Keratinocyte (primary cell): ENCODE data around the gene SPTBN2. TPM values are rescaled to one million over a fixed set of nuclear protein-coding genes. Genes with fewer than 3 reads are reported as not detected.

ENCODE experiments used
- DNase-seq: peaks from one replicate; pipeline ENCODE4 v3.0.0-alpha.2; 2011; ENCODE audit warnings: low read depth, missing footprints, low spot score
- FAIRE-seq: peaks from 2 replicates; lab custom pipeline; 2011; peaks lifted over from hg19 to GRCh38; lab: Jason Lieb, UNC
- H2AFZ ChIP-seq: 2 replicates; pipeline ENCODE4 v1.6.0; 2012; ENCODE audit warnings: low read length, control low read depth, inconsistent platforms; ENCODE audit not compliant: control insufficient read depth
- H3K27ac ChIP-seq: 2 replicates; pipeline ENCODE4 v1.5.1; 2011; ENCODE audit warnings: low read length; ENCODE audit not compliant: control insufficient read depth, insufficient read depth
- H3K27me3 ChIP-seq: 3 replicates; pipeline ENCODE4 v1.6.0; 2011; ENCODE audit warnings: low read length; ENCODE audit not compliant: control insufficient read depth, insufficient read depth; ENCODE audit errors: extremely low read depth
- H3K36me3 ChIP-seq, 2 experiments: 2 replicates in 1 of 2; 3 replicates in 1 of 2; pipeline ENCODE4 v1.5.1; 2011; ENCODE audit warnings: low read length in 2 of 2, mild to moderate bottlenecking in 1 of 2; ENCODE audit not compliant: control insufficient read depth in 2 of 2, insufficient read depth in 2 of 2; ENCODE audit errors: extremely low read depth in 1 of 2
- H3K4me1 ChIP-seq: 3 replicates; pipeline ENCODE4 v1.5.1; 2011; ENCODE audit warnings: low read length; ENCODE audit not compliant: control insufficient read depth, insufficient read depth; ENCODE audit errors: extremely low read depth
- H3K4me2 ChIP-seq: 3 replicates; pipeline ENCODE4 v1.6.0; 2011; ENCODE audit warnings: low read depth, low read length; ENCODE audit not compliant: control insufficient read depth, insufficient read depth; ENCODE audit errors: extremely low read depth
- H3K4me3 ChIP-seq, 3 experiments: fragments of 200-600 bp in 1 of 3; sonication (generic) in 1 of 3; 2 replicates in 2 of 3; 3 replicates in 1 of 3; pipeline ENCODE4 v1.5.1; 2011 to 2016; ENCODE audit warnings: low read length in 3 of 3, mild to moderate bottlenecking in 3 of 3, control low read depth in 2 of 3, inconsistent platforms in 1 of 3, low read depth in 1 of 3, mixed read lengths in 1 of 3, mixed run types in 1 of 3, moderate library complexity in 1 of 3; ENCODE audit not compliant: control insufficient read depth in 2 of 3, insufficient read depth in 2 of 3; ENCODE audit errors: extremely low read depth in 1 of 3
- H3K79me2 ChIP-seq: 2 replicates; pipeline ENCODE4 v1.6.0; 2012; ENCODE audit warnings: low read length; ENCODE audit not compliant: control insufficient read depth, insufficient read depth
- H3K9ac ChIP-seq: 3 replicates; pipeline ENCODE4 v1.6.0; 2011; ENCODE audit warnings: low read length; ENCODE audit not compliant: control insufficient read depth, insufficient read depth; ENCODE audit errors: extremely low read depth
- H3K9me1 ChIP-seq: 3 replicates; pipeline ENCODE4 v1.6.0; 2011; ENCODE audit warnings: low read length; ENCODE audit not compliant: control insufficient read depth, insufficient read depth; ENCODE audit errors: extremely low read depth
- H3K9me3 ChIP-seq: 2 replicates; pipeline ENCODE4 v1.5.1; 2012; ENCODE audit warnings: low read depth, low read length; ENCODE audit not compliant: control insufficient read depth
- H4K20me1 ChIP-seq: 3 replicates; pipeline ENCODE4 v1.6.0; 2011; ENCODE audit warnings: low read length; ENCODE audit not compliant: control insufficient read depth, insufficient read depth; ENCODE audit errors: extremely low read depth
- CTCF ChIP-seq, 3 experiments: IDR thresholded peaks in 1 of 3; conservative IDR thresholded peaks in 1 of 3; optimal IDR thresholded peaks in 1 of 3; 2 replicates in 2 of 3; 3 replicates in 1 of 3; pipeline versions ENCODE3 to v1.5.1; 2011; ENCODE audit warnings: low read length in 3 of 3, mild to moderate bottlenecking in 3 of 3, moderate library complexity in 2 of 3, control low read depth in 1 of 3, inconsistent platforms in 1 of 3; ENCODE audit not compliant: insufficient read depth in 2 of 3; ENCODE audit errors: extremely low read depth in 1 of 3
- EZH2 ChIP-seq: IDR thresholded peaks from one replicate; pipeline ENCODE4 v1.6.1; 2012; ENCODE audit warnings: inconsistent platforms, mild to moderate bottlenecking, low read length, moderate library complexity
- dilution Hi-C: fragments of 300-500 bp; cut with MboI; formaldehyde crosslinking; loops from one replicate; pipeline ENCODE4 v1.7.0; 2020; ENCODE audit warnings: low sequenced_read_pairs; ENCODE audit not compliant: extremely low pct_ligation_motif_present
- polyA plus RNA-seq, 5 experiments: library from polyadenylated mRNA; depleted of rRNA in 3 of 5; stranded (reverse) in 3 of 5; stranded (forward) in 1 of 5; unstranded in 1 of 5; fragments of >200 nt; gene quantifications; 1 replicate in 1 of 5; 2 replicates in 3 of 5; 3 replicates in 1 of 5; pipeline versions ENCODE4 v1.2.1 to v1.2.3, GENCODE V29; 2011 to 2012; ENCODE audit warnings: missing spikeins in 2 of 5, low read depth in 1 of 5, low replicate concordance in 1 of 5

The SPTBN2 gene
- polyA plus RNA-seq, 1 donor (not counting 4 experiments of a cell fraction or from before 2014, with no cell fraction given), result 7.8 TPM

DNA sequence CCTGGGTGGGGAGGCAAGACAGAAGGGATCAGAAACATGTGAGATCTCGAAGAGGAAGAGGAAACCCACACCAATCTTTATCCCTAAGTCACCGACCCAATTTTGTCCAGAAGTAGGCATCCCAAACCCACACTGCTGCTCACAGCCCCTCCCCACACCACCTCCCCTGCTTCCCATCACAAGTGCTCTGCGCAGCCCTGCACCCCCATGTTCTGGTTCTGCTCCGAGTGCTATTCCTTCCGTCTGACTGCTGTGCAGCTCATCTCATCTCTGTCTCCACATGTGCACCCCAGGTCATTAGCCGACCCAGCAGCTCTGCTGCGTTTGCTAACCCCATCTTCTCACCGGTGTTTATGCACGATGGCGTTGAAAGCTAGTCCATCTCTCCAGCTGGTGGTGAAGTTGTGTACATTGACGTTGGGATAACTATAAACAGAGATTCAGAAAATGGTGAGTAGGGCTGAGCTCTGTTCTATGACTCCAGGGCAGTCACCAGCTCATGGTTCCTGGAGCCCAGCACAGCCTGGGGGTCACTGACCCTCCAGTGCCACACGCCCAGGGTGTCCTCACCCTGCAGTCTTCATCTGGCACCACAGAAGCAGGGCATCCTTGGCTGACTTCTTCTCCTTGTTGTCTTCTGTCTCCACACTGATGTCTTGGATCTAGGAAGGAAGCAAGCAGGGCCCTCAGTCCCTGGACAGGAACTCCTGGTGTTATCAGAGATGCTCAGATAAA lies 15.1 kb downstream of the SPTBN2 start:
- Histone ChIP-seq H3K4me2 (no peak overlapping the region), H3K9me3 (no peaks in the 10 kb centered on the region), H3K27me3 (no peaks in the 10 kb centered on the region), H3K36me3 (peaks cover 14 to 20% of the 10 kb centered on the region in 2 experiments), H4K20me1 (no peaks in the 10 kb centered on the region), H3K27ac (no peak overlapping the region), H3K79me2 (no peaks in the 10 kb centered on the region), H3K9me1 (peaks cover 7% of the 10 kb centered on the region), H3K4me3 (no peak overlapping the region), H3K9ac (no peak overlapping the region), H2AFZ (no peak overlapping the region), H3K4me1 (peaks cover 29% of the 10 kb centered on the region)
- TF ChIP-seq CTCF (optimal IDR thresholded peaks at IDR 0.05 in 1 of 3, IDR thresholded peaks at IDR 0.05 in 1 of 3, conservative IDR thresholded peaks at IDR 0.05 in 1 of 3; ENCODE audit: extremely low read depth in 1 of 3, insufficient read depth in 2 of 3, low read length in 3 of 3) (no peak), EZH2 (no peak)
- dilution Hi-C loops, result no loop called here
- FAIRE-seq (no peak), DNase-seq (no peak)

DNA sequence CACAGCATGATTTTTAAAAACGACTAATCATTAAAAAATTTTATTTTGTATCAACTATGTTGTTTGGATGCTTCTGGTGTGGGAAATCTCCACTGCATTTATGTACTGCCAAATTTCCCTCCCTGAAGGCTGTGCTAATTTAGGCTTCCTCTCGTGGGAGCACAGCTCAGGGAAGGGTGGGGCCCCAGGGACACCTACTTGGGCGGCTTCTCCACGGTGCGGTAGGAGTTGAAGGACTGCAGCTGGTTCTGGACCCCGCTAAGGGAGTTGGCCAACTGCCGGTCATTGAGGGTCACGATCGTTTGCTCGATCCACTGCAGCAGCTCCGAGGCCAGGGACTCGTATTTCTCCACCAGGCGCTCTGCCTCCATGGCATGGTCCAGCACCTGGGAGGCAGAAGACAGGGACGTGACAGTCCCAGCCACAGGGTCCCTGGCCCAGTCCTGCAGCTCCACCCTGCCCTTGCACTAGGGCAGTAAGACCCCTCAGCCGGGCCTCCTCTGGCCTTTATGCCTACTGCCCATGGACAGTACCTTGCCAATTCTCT lies 18.6 kb downstream of the SPTBN2 start:
- H3K9me1 ChIP-seq, result peaks cover 3% of the 10 kb centered on the region
- H3K36me3 ChIP-seq, result peaks cover 14 to 33% of the 10 kb centered on the region in 2 experiments

More for the DNA sequence above, 18.6 kb downstream of the SPTBN2 start:
- no peak overlapping the region for H2AFZ ChIP-seq
- no peak for DNase-seq
- TF ChIP-seq EZH2 (no peak), CTCF (optimal IDR thresholded peaks at IDR 0.05 in 1 of 3, IDR thresholded peaks at IDR 0.05 in 1 of 3, conservative IDR thresholded peaks at IDR 0.05 in 1 of 3; ENCODE audit: extremely low read depth in 1 of 3, insufficient read depth in 2 of 3, low read length in 3 of 3) (no peak)
- H3K4me2 ChIP-seq, result no peak overlapping the region
- peaks cover 14% of the 10 kb centered on the region for H3K4me1 ChIP-seq
- H3K4me3 ChIP-seq, result no peak overlapping the region
- H3K27me3 ChIP-seq, result no peaks in the 10 kb centered on the region
- H3K9me3 ChIP-seq, result no peaks in the 10 kb centered on the region
- no peaks in the 10 kb centered on the region for H3K79me2 ChIP-seq
- H3K27ac ChIP-seq, result peak overlapping the region; percentile 20
- no peaks in the 10 kb centered on the region for H4K20me1 ChIP-seq
- FAIRE-seq, result no peak
- H3K9ac ChIP-seq, result no peak overlapping the region
- dilution Hi-C loops, result no loop called here
